T follicular helper cell (primary cell): ENCODE results near the gene TRIM17.

Experiments
- DNase-seq: peaks from one replicate; pipeline ENCODE4 v3.0.0-alpha.2; 2020; ENCODE audit warnings: low read depth

TRIM17 gene

GRCh38 chr1:228401782-228402640 lies 14.7 kb downstream of the TRIM17 start:
- DNase-seq: no peak

GRCh38 chr1:228400692-228401454 lies 15.8 kb downstream of the TRIM17 start:
- no peak for DNase-seq

- no peak for DNase-seq
Observed at GRCh38 chr1:228400237-228400651, 16.4 kb downstream of the TRIM17 start.

GRCh38 chr1:228399531-228400236 lies 17.0 kb downstream of the TRIM17 start:
- no peak for DNase-seq

- DNase-seq: no peak
Observed at GRCh38 chr1:228398741-228399461, 17.8 kb downstream of the TRIM17 start.

GRCh38 chr1:228397966-228398365 lies 18.7 kb downstream of the TRIM17 start:
- no peak for DNase-seq

- no peak for DNase-seq
Observed at GRCh38 chr1:228396770-228397662, 19.6 kb downstream of the TRIM17 start.

GRCh38 chr1:228394571-228395394 lies 21.9 kb downstream of the TRIM17 start:
- DNase-seq: no peak

GRCh38 chr1:228393811-228394570 lies 22.7 kb downstream of the TRIM17 start:
- no peak for DNase-seq

- DNase-seq: no peak
Observed at GRCh38 chr1:228393268-228393701, 23.4 kb downstream of the TRIM17 start.

- no peak for DNase-seq
Observed at GRCh38 chr1:228392111-228392936, 24.3 kb downstream of the TRIM17 start.

GRCh38 chr1:228391411-228392020 lies 25.1 kb downstream of the TRIM17 start:
- DNase-seq: no peak

GRCh38 chr1:228390649-228391048 lies 26.0 kb downstream of the TRIM17 start:
- DNase-seq: no peak

- DNase-seq: no peak
Observed at GRCh38 chr1:228387321-228387720, 29.3 kb downstream of the TRIM17 start.

GRCh38 chr1:228385232-228385631 lies 31.4 kb downstream of the TRIM17 start:
- no peak for DNase-seq

- DNase-seq: no peak
Observed at GRCh38 chr1:228383773-228384172, 32.9 kb downstream of the TRIM17 start.

- no peak for DNase-seq
Observed at GRCh38 chr1:228381356-228381755, 35.3 kb downstream of the TRIM17 start.

- DNase-seq: no peak
Observed at GRCh38 chr1:228379666-228380065, 37.0 kb downstream of the TRIM17 start.
